Measurements from ENCODE around the gene ACR.

- TF ChIP-seq HDGF (IDR thresholded peaks at IDR 0.05; ENCODE audit: borderline replicate concordance) (no peak), L3MBTL2 (conservative IDR thresholded peaks at IDR 0.05) (no peak), CTBP1 (IDR thresholded peaks at IDR 0.05; ENCODE audit: borderline replicate concordance) (no peak), TARDBP (IDR thresholded peaks at IDR 0.05) (no peak), FOXA1 (IDR thresholded peaks at IDR 0.05) (no peak), SP1 (IDR thresholded peaks at IDR 0.05) (no peak), FOXK2 (IDR thresholded peaks at IDR 0.05) (no peak), ARNT (IDR thresholded peaks at IDR 0.05) (no peak), BHLHE40 (IDR thresholded peaks at IDR 0.05; ENCODE audit: borderline replicate concordance) (no peak), ZNF384 (IDR thresholded peaks at IDR 0.05) (no peak), ELF4 (IDR thresholded peaks at IDR 0.05) (no peak), LEF1 (IDR thresholded peaks at IDR 0.05; ENCODE audit: borderline replicate concordance) (no peak), FOXM1 (IDR thresholded peaks at IDR 0.05; ENCODE audit: borderline replicate concordance) (no peak)
These were observed 21.5 kb upstream of the ACR start for GRCh38 chr22:50716290-50717024.
